HEK293 (cell line): ENCODE measurements around the gene SLC29A3.

Source experiments
- CTCF ChIA-PET: fragments of 350-600 bp; formaldehyde crosslinking; extraction: SDS; loops from one replicate; lab custom pipeline; 2021; ENCODE audit warnings: antibody characterized with exemption; lab: Yijun Ruan, JAX
- POLR2A ChIA-PET: fragments of 300-600 bp; formaldehyde crosslinking; extraction: SDS; loops from one replicate; lab custom pipeline; 2020; ENCODE audit warnings: antibody characterized with exemption, inconsistent platforms; lab: Yijun Ruan, JAX
- H3K27ac ChIP-seq: fragments of 200-500 bp; sonication (Bioruptor generic); 2 replicates; pipeline ENCODE4 v1.5.1; 2014; ENCODE audit warnings: low read depth, low read length, control low read depth, inconsistent platforms; ENCODE audit errors: extremely low read depth
- H3K36me3 ChIP-seq, 2 experiments: fragments of 200-500 bp in 1 of 2; sonication (Bioruptor generic) in 1 of 2; 1 replicate in 1 of 2; 2 replicates in 1 of 2; pipeline ENCODE4 v1.5.1; 2014 to 2017; ENCODE audit warnings: inconsistent platforms in 2 of 2, low read length in 2 of 2; ENCODE audit not compliant: control insufficient read depth in 2 of 2, insufficient read depth in 1 of 2
- H3K4me1 ChIP-seq: fragments of 200-500 bp; sonication (Bioruptor generic); 2 replicates; pipeline ENCODE4 v1.5.1; 2014; ENCODE audit warnings: mild to moderate bottlenecking, low read length, inconsistent platforms; ENCODE audit not compliant: control insufficient read depth, insufficient read depth
- H3K4me3 ChIP-seq: 2 replicates; pipeline ENCODE4 v1.5.1; 2011; ENCODE audit warnings: low read depth, mild to moderate bottlenecking, control low read depth, low read length, moderate library complexity
- H3K9me3 ChIP-seq: fragments of 200-500 bp; sonication (Bioruptor generic); 2 replicates; pipeline ENCODE4 v1.5.1; 2014; ENCODE audit warnings: low read depth, low read length, inconsistent platforms; ENCODE audit not compliant: control insufficient read depth, insufficient read depth
- RBAK ChIP-seq: fragments of 450-650 bp; formaldehyde crosslinking; IDR thresholded peaks from 2 replicates; pipeline ENCODE4 v1.5.1; 2016; ENCODE audit warnings: missing biosample characterization, missing genetic modification characterization
- SP2 ChIP-seq: fragments of 450-650 bp; formaldehyde crosslinking; IDR thresholded peaks from 2 replicates; pipeline ENCODE4 v1.5.1; 2016; ENCODE audit warnings: missing biosample characterization, missing genetic modification characterization
- ZNF114 ChIP-seq: fragments of 450-650 bp; formaldehyde crosslinking; IDR thresholded peaks from 2 replicates; pipeline ENCODE4 v1.5.0; 2017; ENCODE audit warnings: missing biosample characterization, missing genetic modification characterization
- ZNF16 ChIP-seq: fragments of 450-650 bp; formaldehyde crosslinking; IDR thresholded peaks from 2 replicates; pipeline ENCODE4 v1.5.1; 2016; ENCODE audit warnings: low read depth, missing biosample characterization, missing genetic modification characterization
- ZNF24 ChIP-seq: fragments of 450-650 bp; formaldehyde crosslinking; IDR thresholded peaks from 2 replicates; pipeline ENCODE4 v1.5.1; 2016; ENCODE audit warnings: missing biosample characterization, missing genetic modification characterization
- ZNF350 ChIP-seq: fragments of 450-650 bp; formaldehyde crosslinking; IDR thresholded peaks from 2 replicates; pipeline ENCODE4 v1.5.0; 2017; ENCODE audit warnings: missing biosample characterization, mild to moderate bottlenecking, missing genetic modification characterization
- ZNF707 ChIP-seq: fragments of 450-650 bp; formaldehyde crosslinking; IDR thresholded peaks from 2 replicates; pipeline ENCODE4 v1.5.1; 2016; ENCODE audit warnings: missing biosample characterization, missing genetic modification characterization
- ZNF777 ChIP-seq: fragments of 450-650 bp; formaldehyde crosslinking; IDR thresholded peaks from 2 replicates; pipeline ENCODE4 v1.5.1; 2017; ENCODE audit warnings: missing biosample characterization, missing genetic modification characterization, borderline replicate concordance
- ZNF791 ChIP-seq: fragments of 450-650 bp; formaldehyde crosslinking; IDR thresholded peaks from 2 replicates; pipeline ENCODE4 v1.5.1; 2016; ENCODE audit warnings: missing biosample characterization, missing genetic modification characterization
- TF ChIP-seq, protein P1 (sequence below): fragments of 450-650 bp; formaldehyde crosslinking; IDR thresholded peaks from 2 replicates; pipeline ENCODE4 v1.5.1; 2016; ENCODE audit warnings: missing biosample characterization, missing genetic modification characterization
- TF ChIP-seq, protein P2 (sequence below): fragments of 450-650 bp; formaldehyde crosslinking; IDR thresholded peaks from 2 replicates; pipeline ENCODE4 v1.5.1; 2017; ENCODE audit warnings: missing biosample characterization, missing genetic modification characterization
- TF ChIP-seq, protein P3 (sequence below): fragments of 450-650 bp; formaldehyde crosslinking; IDR thresholded peaks from 2 replicates; pipeline ENCODE4 v1.5.1; 2016; ENCODE audit warnings: missing biosample characterization, missing genetic modification characterization
- TF ChIP-seq, protein P4 (sequence below): fragments of 450-650 bp; formaldehyde crosslinking; IDR thresholded peaks from 2 replicates; pipeline ENCODE4 v1.5.1; 2016; ENCODE audit warnings: missing biosample characterization, missing genetic modification characterization
- TF ChIP-seq, protein P5 (sequence below): fragments of 450-650 bp; formaldehyde crosslinking; IDR thresholded peaks from 2 replicates; pipeline ENCODE4 v1.5.1; 2016; ENCODE audit warnings: missing biosample characterization, missing genetic modification characterization

SLC29A3 gene

DNA sequence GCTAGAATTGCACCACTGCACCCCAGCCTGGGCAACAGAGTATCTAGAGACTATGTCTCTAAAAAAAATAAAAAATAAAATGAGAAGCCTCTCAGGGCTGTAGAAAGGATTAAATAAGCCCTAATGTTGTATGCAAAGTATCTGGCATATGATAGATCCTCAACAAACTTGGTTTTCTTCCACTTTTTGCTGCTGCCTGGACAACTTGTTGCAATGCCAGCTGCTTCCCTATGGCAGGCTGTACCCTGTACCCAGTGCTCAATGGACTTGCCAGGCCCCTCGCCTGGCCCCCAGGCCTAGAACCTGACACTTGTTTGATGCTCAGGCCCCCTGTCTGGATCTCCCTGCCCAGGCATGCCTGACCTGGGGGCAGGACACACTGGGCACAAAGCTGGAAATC lies 49.1 kb downstream of the SLC29A3 start (continued):
- TF ChIP-seq, protein P1, sequence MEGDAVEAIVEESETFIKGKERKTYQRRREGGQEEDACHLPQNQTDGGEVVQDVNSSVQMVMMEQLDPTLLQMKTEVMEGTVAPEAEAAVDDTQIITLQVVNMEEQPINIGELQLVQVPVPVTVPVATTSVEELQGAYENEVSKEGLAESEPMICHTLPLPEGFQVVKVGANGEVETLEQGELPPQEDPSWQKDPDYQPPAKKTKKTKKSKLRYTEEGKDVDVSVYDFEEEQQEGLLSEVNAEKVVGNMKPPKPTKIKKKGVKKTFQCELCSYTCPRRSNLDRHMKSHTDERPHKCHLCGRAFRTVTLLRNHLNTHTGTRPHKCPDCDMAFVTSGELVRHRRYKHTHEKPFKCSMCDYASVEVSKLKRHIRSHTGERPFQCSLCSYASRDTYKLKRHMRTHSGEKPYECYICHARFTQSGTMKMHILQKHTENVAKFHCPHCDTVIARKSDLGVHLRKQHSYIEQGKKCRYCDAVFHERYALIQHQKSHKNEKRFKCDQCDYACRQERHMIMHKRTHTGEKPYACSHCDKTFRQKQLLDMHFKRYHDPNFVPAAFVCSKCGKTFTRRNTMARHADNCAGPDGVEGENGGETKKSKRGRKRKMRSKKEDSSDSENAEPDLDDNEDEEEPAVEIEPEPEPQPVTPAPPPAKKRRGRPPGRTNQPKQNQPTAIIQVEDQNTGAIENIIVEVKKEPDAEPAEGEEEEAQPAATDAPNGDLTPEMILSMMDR (tag by site-specific recombination), result no peak
- TF ChIP-seq SP2, result no peak
- no peak for TF ChIP-seq ZNF114 (tag by site-specific recombination)
- TF ChIP-seq, protein P2, sequence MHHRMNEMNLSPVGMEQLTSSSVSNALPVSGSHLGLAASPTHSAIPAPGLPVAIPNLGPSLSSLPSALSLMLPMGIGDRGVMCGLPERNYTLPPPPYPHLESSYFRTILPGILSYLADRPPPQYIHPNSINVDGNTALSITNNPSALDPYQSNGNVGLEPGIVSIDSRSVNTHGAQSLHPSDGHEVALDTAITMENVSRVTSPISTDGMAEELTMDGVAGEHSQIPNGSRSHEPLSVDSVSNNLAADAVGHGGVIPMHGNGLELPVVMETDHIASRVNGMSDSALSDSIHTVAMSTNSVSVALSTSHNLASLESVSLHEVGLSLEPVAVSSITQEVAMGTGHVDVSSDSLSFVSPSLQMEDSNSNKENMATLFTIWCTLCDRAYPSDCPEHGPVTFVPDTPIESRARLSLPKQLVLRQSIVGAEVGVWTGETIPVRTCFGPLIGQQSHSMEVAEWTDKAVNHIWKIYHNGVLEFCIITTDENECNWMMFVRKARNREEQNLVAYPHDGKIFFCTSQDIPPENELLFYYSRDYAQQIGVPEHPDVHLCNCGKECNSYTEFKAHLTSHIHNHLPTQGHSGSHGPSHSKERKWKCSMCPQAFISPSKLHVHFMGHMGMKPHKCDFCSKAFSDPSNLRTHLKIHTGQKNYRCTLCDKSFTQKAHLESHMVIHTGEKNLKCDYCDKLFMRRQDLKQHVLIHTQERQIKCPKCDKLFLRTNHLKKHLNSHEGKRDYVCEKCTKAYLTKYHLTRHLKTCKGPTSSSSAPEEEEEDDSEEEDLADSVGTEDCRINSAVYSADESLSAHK (tag by site-specific recombination), result no peak
- TF ChIP-seq, protein P3, sequence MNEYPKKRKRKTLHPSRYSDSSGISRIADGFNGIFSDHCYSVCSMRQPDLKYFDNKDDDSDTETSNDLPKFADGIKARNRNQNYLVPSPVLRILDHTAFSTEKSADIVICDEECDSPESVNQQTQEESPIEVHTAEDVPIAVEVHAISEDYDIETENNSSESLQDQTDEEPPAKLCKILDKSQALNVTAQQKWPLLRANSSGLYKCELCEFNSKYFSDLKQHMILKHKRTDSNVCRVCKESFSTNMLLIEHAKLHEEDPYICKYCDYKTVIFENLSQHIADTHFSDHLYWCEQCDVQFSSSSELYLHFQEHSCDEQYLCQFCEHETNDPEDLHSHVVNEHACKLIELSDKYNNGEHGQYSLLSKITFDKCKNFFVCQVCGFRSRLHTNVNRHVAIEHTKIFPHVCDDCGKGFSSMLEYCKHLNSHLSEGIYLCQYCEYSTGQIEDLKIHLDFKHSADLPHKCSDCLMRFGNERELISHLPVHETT (tag by site-specific recombination), result no peak
- TF ChIP-seq ZNF24 (tag by site-specific recombination), result no peak
- no peak for TF ChIP-seq ZNF16 (tag by site-specific recombination)

DNA sequence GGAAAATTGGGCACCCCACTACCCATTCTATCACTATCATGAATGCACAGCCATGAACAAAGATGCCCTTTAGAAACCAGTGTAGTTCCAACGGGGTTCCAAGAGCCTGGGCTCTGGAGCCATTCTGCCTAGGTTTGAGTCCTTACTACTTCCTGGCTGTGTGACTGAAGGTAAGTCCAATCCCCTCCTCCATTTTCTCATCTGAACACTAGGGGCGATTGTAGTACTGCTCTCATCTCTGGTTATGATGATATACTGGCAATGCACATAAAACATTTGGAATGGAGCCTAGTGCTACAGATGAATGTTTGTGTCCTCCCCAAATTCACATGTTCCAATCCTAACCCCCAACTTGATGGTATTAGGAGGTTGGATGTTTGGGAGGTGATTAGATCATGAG lies 49.6 kb downstream of the SLC29A3 start:
- Histone ChIP-seq H3K4me1 (no peaks in the 10 kb centered on the region), H3K4me3 (no peak overlapping the region), H3K27ac (no peak overlapping the region)
- POLR2A ChIA-PET, result no interaction called here
- CTCF ChIA-PET, result interaction anchor here (0.6 to 3.5 kb wide), 5 partner anchors 9 to 328 kb away, joined by 3 to 11 read pairs (median 4); no protein-coding TSS in a partner anchor
- TF ChIP-seq ZNF350 (no peak), ZNF707 (tag by site-specific recombination) (no peak)
- TF ChIP-seq, protein P4, sequence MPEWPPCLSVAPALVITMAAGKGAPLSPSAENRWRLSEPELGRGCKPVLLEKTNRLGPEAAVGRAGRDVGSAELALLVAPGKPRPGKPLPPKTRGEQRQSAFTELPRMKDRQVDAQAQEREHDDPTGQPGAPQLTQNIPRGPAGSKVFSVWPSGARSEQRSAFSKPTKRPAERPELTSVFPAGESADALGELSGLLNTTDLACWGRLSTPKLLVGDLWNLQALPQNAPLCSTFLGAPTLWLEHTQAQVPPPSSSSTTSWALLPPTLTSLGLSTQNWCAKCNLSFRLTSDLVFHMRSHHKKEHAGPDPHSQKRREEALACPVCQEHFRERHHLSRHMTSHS (tag by site-specific recombination), result no peak
- TF ChIP-seq, protein P1 (tag by site-specific recombination), result peak; percentile 35
- TF ChIP-seq, all 188 proteins: peak for 1
- Histone ChIP-seq H3K9me3 (no peaks in the 10 kb centered on the region), H3K36me3 (no peaks in the 10 kb centered on the region)

DNA sequence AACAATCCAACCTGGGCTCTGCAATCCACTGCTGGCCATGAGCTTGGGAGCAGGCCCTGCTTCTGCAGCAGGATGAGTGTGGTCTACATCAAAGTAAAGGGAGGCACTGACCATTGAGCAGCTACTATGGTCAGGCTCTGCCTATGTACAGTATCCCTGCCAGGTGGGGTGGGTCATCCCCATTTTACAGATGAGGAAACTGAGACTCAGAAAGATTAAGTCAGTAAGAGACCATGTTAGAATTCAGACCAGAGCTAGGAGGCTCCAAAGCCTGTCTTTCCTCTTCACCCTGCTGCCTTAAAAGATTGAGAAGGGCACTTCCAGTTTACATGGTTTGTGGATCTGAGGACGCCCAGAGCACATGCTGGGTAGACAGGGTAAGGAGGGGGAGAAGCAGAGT lies 50.5 kb downstream of the SLC29A3 start:
- TF ChIP-seq ZNF791 (tag by site-specific recombination) (no peak), ZNF777 (no peak), RBAK (tag by site-specific recombination) (no peak)
- TF ChIP-seq, protein P5, sequence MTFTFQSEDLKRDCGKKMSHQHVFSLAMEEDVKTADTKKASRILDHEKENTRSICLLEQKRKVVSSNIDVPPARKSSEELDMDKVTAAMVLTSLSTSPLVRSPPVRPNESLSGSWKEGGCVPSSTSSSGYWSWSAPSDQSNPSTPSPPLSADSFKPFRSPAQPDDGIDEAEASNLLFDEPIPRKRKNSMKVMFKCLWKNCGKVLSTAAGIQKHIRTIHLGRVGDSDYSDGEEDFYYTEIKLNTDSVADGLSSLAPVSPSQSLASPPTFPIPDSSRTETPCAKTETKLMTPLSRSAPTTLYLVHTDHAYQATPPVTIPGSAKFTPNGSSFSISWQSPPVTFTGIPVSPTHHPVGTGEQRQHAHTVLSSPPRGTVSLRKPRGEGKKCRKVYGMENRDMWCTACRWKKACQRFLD, result no peak
- TF ChIP-seq, all 188 proteins: peak for 0
- POLR2A ChIA-PET, result no interaction called here
- CTCF ChIA-PET, result interaction anchor here (0.6 to 3.5 kb wide), 4 partner anchors 15 to 1956 kb away, joined by 3 to 11 read pairs (median 4); no protein-coding TSS in a partner anchor
- no peaks in the 10 kb centered on the region for H3K4me1 ChIP-seq
- H3K36me3 ChIP-seq, result no peaks in the 10 kb centered on the region
- no peak overlapping the region for H3K4me3 ChIP-seq
- H3K27ac ChIP-seq, result no peak overlapping the region
- H3K9me3 ChIP-seq, result no peaks in the 10 kb centered on the region
